Tibial nerve (tissue), 4 donors: ENCODE data around the gene DNAI2.

Experiments used
- CTCF ChIP-seq, 5 experiments: fragments of 200-600 bp in 3 of 5; fragments of 450-650 bp in 2 of 5; sonication (generic) in 3 of 5; IDR thresholded peaks; one replicate each; pipeline ENCODE4 v1.5.1; 2016 to 2019; ENCODE audit warnings: antibody characterized with exemption in 5 of 5, mild to moderate bottlenecking in 3 of 5, moderate library complexity in 2 of 5
- EP300 ChIP-seq, 2 donors: sonication (generic); formaldehyde crosslinking; IDR thresholded peaks; one replicate each; pipeline ENCODE4 v1.6.1; 2017; ENCODE audit warnings: antibody characterized with exemption in 2 of 2, mild to moderate bottlenecking in 1 of 2
- POLR2A ChIP-seq, 2 donors: fragments of 450-650 bp; IDR thresholded peaks; one replicate each; pipeline ENCODE4 v1.6.1; 2017; ENCODE audit warnings: antibody characterized with exemption in 2 of 2, mild to moderate bottlenecking in 2 of 2, moderate library complexity in 2 of 2

- no peak for TF ChIP-seq CTCF (IDR thresholded peaks at IDR 0.05)
- TF ChIP-seq EP300 (IDR thresholded peaks at IDR 0.05) = no peak
- TF ChIP-seq POLR2A (IDR thresholded peaks at IDR 0.05) = no peak
These were observed 11.4 kb upstream of the DNAI2 start for GRCh38 chr17:74262601-74263000.
